AG04450 (cell line): ENCODE measurements around the gene GABRB3. TPM values are rescaled to one million over a fixed set of nuclear protein-coding genes. Genes with fewer than 3 reads are reported as not detected.

Experiments used
- CTCF ChIA-PET: fragments of 300-600, 350-600 bp; formaldehyde crosslinking; extraction: SDS; loops from one replicate; lab custom pipeline; 2022; ENCODE audit warnings: antibody characterized with exemption, inconsistent platforms; lab: Charles Lee
- POLR2A ChIA-PET: fragments of 350-600 bp; formaldehyde crosslinking; extraction: SDS; loops from one replicate; lab custom pipeline; 2021; ENCODE audit warnings: antibody characterized with exemption, inconsistent platforms; lab: Yijun Ruan, JAX
- DNase-seq: peaks from one replicate; pipeline ENCODE4 v3.0.0-alpha.2; 2011; ENCODE audit warnings: low read depth, low spot score
- H3K27ac ChIP-seq: one replicate; pipeline ENCODE4 v1.5.1; 2012; ENCODE audit warnings: low read depth, low read length, control low read depth
- H3K27me3 ChIP-seq: one replicate; pipeline ENCODE4 v1.6.0; 2012; ENCODE audit warnings: low read length; ENCODE audit not compliant: control insufficient read depth, insufficient read depth
- H3K4me3 ChIP-seq: 2 replicates; pipeline ENCODE4 v1.5.1; 2011; ENCODE audit warnings: mild to moderate bottlenecking, low read depth, low read length, control low read depth
- H3K9me3 ChIP-seq: 2 replicates; pipeline ENCODE4 v1.5.1; 2012; ENCODE audit warnings: low read length; ENCODE audit not compliant: control insufficient read depth, insufficient read depth
- CTCF ChIP-seq: IDR thresholded peaks from 2 replicates; pipeline ENCODE4 v1.5.1; 2011; ENCODE audit warnings: low read depth, low read length, control low read depth, inconsistent platforms
- polyA plus RNA-seq: library from polyadenylated mRNA; depleted of rRNA; stranded (reverse); fragments of >200 nt; gene quantifications from 2 replicates; pipeline ENCODE4 v1.2.3, GENCODE V29; 2011

The GABRB3 gene
- polyA plus RNA-seq, 1 experiment, result 0.63 TPM

GRCh38 chr15:26582840-26583239 lies 190.0 kb downstream of the GABRB3 start:
- Histone ChIP-seq H3K27me3 (no peaks in the 10 kb centered on the region), H3K9me3 (peaks cover 52% of the 10 kb centered on the region), H3K27ac (no peak overlapping the region), H3K4me3 (no peak overlapping the region)
- no peak for TF ChIP-seq CTCF
- ChIA-PET CTCF (no interaction called here), POLR2A (no interaction called here)
- no peak for DNase-seq

GRCh38 chr15:26580943-26581342 lies 191.9 kb downstream of the GABRB3 start:
- peaks cover 47% of the 10 kb centered on the region for H3K9me3 ChIP-seq
- POLR2A ChIA-PET, result no interaction called here
- H3K27me3 ChIP-seq, result no peaks in the 10 kb centered on the region
- CTCF ChIA-PET, result no interaction called here
- no peak overlapping the region for H3K27ac ChIP-seq
- no peak for DNase-seq
- H3K4me3 ChIP-seq, result no peak overlapping the region
- no peak for TF ChIP-seq CTCF

- CTCF ChIA-PET, result no interaction called here
- peaks cover 17% of the 10 kb centered on the region for H3K9me3 ChIP-seq
- no peak for DNase-seq
These were observed 200.1 kb downstream of the GABRB3 start for GRCh38 chr15:26572602-26573350.

GRCh38 chr15:26571346-26571745 lies 201.5 kb downstream of the GABRB3 start:
- Histone ChIP-seq H3K27ac (no peak overlapping the region), H3K4me3 (no peak overlapping the region), H3K9me3 (peaks cover 12% of the 10 kb centered on the region), H3K27me3 (no peaks in the 10 kb centered on the region)
- TF ChIP-seq CTCF, result no peak
- POLR2A ChIA-PET, result no interaction called here
- CTCF ChIA-PET, result no interaction called here
- DNase-seq, result no peak

More at GRCh38 chr15:26572602-26573350, 200.1 kb downstream of the GABRB3 start:
- no peak for TF ChIP-seq CTCF
- POLR2A ChIA-PET, result no interaction called here
- Histone ChIP-seq H3K27me3 (no peaks in the 10 kb centered on the region), H3K27ac (no peak overlapping the region), H3K4me3 (no peak overlapping the region)

GRCh38 chr15:26565542-26565941 lies 207.3 kb downstream of the GABRB3 start:
- no peaks in the 10 kb centered on the region for H3K27me3 ChIP-seq
- no peak overlapping the region for H3K27ac ChIP-seq
- no peak for DNase-seq
- ChIA-PET CTCF (no interaction called here), POLR2A (no interaction called here)
- H3K9me3 ChIP-seq, result peaks cover 27% of the 10 kb centered on the region
- H3K4me3 ChIP-seq, result no peak overlapping the region
- TF ChIP-seq CTCF, result no peak
